Measurements from ENCODE around the gene HCN2.
A peak's percentile ranks its signal among the peaks of the same experiment; 100 is the strongest.
"Not testable (repeated sequence)": the region's sequence is repeated elsewhere in the genome, so short reads cannot be mapped to it uniquely, and the experiment has no call there.

Gene HCN2

GRCh38 chr19:607301-608154, 17.8 kb downstream of the HCN2 start:
- DNase-seq, result no peak

GRCh38 chr19:608155-609003, 18.7 kb downstream of the HCN2 start:
- no peak for DNase-seq

- peak; percentile 56 for DNase-seq
Observed at GRCh38 chr19:609004-609346, 19.3 kb downstream of the HCN2 start.

- DNase-seq, result no peak
Observed at GRCh38 chr19:610071-610800, 20.6 kb downstream of the HCN2 start.

GRCh38 chr19:610801-611480, 21.3 kb downstream of the HCN2 start:
- DNase-seq, result peak; percentile 52

GRCh38 chr19:611481-611868, 21.8 kb downstream of the HCN2 start:
- DNase-seq, result no peak

- no peak for DNase-seq
Observed at GRCh38 chr19:612941-613340, 23.3 kb downstream of the HCN2 start.

- no peak for DNase-seq
Observed at GRCh38 chr19:613732-614567, 24.3 kb downstream of the HCN2 start.

- DNase-seq, result no peak
Observed at GRCh38 chr19:615619-616018, 25.9 kb downstream of the HCN2 start.

- DNase-seq, result no peak
Observed at GRCh38 chr19:616062-616700, 26.5 kb downstream of the HCN2 start.

GRCh38 chr19:616747-617526, 27.3 kb downstream of the HCN2 start:
- no peak for DNase-seq

- DNase-seq, result no peak
Observed at GRCh38 chr19:617551-618246, 28.0 kb downstream of the HCN2 start.

- no peak for DNase-seq
Observed at GRCh38 chr19:618247-618619, 28.6 kb downstream of the HCN2 start.

GRCh38 chr19:618674-619285, 29.1 kb downstream of the HCN2 start:
- no peak for DNase-seq

- DNase-seq, result no peak
Observed at GRCh38 chr19:619286-620002, 29.8 kb downstream of the HCN2 start.

- no peak for DNase-seq
Observed at GRCh38 chr19:620166-620862, 30.6 kb downstream of the HCN2 start.

GRCh38 chr19:621191-621590, 31.5 kb downstream of the HCN2 start:
- DNase-seq, result not testable (repeated sequence)

- no peak for DNase-seq
Observed at GRCh38 chr19:621819-622218, 32.1 kb downstream of the HCN2 start.

Measured in COR-L47 (cell line).